GM12875 (cell line): Measurements from ENCODE around the gene UBA3.
A peak's percentile ranks its signal among the peaks of the same experiment; 100 is the strongest.

Source experiments
- H3K4me3 ChIP-seq: one replicate; pipeline ENCODE4 v1.5.1; 2011; ENCODE audit warnings: low read depth, low read length, control low read depth
- TF ChIP-seq, protein P1 (sequence below): IDR thresholded peaks from 2 replicates; pipeline ENCODE4 v1.5.1; 2011; ENCODE audit warnings: low read depth, mild to moderate bottlenecking, control low read depth, inconsistent platforms, low read length, moderate library complexity, borderline replicate concordance; ENCODE audit not compliant: insufficient read depth

The UBA3 gene

DNA sequence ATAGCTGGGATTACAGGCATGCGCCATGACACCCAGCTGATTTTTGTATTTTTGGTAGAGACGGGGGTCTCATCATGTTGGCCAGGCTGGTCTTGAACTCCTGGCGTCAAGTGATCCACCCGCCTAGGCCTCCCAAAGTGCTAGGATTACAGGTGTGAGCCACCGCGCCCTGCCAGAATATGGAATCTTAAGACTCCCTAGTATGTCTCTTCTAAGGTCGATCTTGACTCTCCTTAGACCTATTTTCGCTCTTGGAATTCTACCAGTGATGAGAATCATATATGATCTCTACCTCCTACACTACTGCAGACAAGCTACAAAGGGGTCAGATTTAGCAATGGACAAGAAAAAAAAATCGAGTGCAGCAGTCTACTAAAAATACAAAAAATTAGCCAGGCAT, 47.4 kb downstream of the UBA3 start:
- H3K4me3 ChIP-seq, result no peak overlapping the region
- TF ChIP-seq, protein P1, sequence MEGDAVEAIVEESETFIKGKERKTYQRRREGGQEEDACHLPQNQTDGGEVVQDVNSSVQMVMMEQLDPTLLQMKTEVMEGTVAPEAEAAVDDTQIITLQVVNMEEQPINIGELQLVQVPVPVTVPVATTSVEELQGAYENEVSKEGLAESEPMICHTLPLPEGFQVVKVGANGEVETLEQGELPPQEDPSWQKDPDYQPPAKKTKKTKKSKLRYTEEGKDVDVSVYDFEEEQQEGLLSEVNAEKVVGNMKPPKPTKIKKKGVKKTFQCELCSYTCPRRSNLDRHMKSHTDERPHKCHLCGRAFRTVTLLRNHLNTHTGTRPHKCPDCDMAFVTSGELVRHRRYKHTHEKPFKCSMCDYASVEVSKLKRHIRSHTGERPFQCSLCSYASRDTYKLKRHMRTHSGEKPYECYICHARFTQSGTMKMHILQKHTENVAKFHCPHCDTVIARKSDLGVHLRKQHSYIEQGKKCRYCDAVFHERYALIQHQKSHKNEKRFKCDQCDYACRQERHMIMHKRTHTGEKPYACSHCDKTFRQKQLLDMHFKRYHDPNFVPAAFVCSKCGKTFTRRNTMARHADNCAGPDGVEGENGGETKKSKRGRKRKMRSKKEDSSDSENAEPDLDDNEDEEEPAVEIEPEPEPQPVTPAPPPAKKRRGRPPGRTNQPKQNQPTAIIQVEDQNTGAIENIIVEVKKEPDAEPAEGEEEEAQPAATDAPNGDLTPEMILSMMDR, result no peak

DNA sequence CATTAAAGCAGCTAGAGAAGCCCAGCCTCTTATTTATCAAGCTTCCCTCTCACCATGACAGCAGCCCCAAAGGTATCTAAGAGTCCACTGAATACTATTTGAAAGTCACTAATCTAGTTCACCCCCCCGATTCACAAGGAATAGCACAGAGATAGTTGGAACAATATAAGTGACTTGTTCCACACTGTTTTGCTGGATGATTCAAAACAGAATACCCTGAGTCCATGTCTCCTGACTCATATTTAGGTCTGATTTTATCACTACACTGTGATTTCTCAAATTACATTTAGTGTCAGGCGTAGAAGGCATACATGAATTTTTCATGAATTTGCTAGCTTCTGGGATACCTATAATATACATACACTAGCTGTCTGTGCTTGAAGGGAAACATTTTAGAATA, 48.0 kb downstream of the UBA3 start:
- TF ChIP-seq, protein P1, result no peak
- no peak overlapping the region for H3K4me3 ChIP-seq

DNA sequence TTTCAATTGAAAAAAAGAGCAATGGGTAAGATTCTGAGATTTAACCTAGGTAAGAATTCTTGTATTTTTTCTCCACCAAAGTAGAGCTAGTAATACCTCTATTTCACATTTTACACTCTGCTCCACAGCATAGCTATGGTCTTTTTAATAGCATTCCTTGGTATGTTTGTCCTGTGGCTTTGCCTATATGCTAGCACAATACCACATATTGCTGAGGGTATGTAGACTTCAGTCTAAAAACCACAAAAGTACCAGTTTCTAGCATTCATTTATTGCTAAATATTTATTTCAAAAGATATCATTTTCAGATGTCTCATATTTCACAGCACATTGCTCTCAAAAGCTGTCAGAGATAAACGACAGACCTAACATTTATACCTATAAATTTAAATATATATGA, 48.5 kb downstream of the UBA3 start:
- H3K4me3 ChIP-seq, result no peak overlapping the region

DNA sequence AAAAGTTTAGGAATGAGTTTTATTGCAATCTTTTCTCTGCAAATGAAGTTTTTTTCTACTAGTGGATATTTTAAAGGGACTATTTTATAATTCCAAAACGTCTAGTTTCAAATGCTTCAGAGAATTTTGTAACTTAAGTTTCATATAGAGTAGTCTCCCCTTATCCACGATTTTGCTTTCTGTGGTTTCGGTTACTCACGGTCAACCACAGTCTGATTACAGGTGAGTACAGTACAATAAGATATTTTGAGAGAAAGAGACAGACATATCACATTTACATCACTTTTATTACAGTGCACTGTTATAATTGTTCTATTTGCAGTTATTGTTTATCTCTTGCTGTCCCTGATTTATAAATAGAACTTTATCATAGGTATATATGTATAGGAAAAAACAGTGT, 59.3 kb downstream of the UBA3 start:
- no peak overlapping the region for H3K4me3 ChIP-seq
- TF ChIP-seq, protein P1, result no peak

More for the DNA sequence above, 48.5 kb downstream of the UBA3 start:
- TF ChIP-seq, protein P1, result no peak

DNA sequence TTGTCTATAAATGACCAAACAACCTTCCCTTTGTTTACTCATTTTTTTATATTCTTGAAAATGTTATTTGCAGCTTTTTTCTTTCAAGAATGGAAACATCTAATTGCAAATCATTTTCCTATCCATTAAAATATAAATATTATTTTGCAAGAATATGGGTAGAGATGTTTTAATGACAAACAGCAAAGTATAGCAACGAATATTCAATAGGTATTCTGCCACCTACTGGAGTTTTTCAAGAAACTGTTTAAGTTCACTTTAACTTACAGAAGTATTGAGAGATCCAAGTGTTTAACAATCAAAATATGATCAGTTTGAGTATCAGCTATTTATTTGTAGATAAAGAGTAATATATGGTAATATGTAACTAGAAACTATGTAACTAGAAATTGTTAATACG, 59.7 kb downstream of the UBA3 start:
- TF ChIP-seq, protein P1, result peak; percentile 9; the same call in 1 of the 2 replicates
- H3K4me3 ChIP-seq, result no peak overlapping the region

DNA sequence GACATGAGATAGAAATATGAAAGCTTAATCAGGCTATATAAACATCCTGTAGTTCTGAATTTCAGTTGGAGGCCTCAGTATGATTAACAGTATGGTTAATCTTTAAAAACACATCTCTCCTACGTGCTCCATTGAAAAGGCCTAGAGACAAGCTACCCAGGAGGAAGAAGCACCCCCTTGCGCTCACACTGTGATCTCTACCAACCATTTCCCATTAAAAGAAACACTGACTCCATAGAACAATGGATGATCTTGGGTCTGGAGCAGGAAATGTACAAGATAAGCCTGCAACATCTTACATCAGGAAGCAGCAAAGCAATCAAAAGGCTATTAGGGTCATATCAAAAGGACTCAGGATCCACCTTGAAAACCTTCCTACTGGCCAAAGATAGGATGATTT, 63.3 kb downstream of the UBA3 start:
- TF ChIP-seq, protein P1, result no peak
- H3K4me3 ChIP-seq, result no peak overlapping the region

DNA sequence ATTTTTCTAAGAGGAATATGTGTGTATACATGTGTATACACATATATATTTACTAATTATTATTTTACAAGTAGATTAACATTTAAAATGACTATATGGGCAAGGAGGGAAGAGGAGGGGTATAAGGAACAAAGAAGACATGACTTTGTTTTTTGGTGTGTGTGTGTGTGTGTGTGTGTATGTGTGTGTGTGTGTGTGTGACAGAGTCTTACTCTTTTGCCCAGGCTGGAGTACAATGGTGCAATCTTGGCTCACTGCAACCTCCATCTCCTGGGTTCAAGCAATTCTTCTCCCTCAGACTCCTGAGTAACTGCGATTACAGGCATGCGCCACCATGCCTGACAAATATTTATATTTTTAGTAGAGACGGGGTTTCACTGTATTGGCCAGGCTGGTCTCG, 64.1 kb downstream of the UBA3 start:
- TF ChIP-seq, protein P1, result no peak
- no peak overlapping the region for H3K4me3 ChIP-seq
